Sciatic nerve (tissue), 2 donors: ENCODE measurements around the gene CCDC74A. TPM values are rescaled to one million over a fixed set of nuclear protein-coding genes. Genes with fewer than 3 reads are reported as not detected.
"Not testable (repeated sequence)": the region's sequence is repeated elsewhere in the genome, so short reads cannot be mapped to it uniquely, and the experiment has no call there.

Experiments used
- ATAC-seq: fragments of 200-7000 bp; cut with Tn5 transposase; one replicate; pipeline ENCODE4 v1.9.1; 2020; ENCODE audit warnings: mild to moderate bottlenecking, moderate library complexity
- DNase-seq: peaks from one replicate; pipeline ENCODE4 v3.0.0-alpha.2; 2020; ENCODE audit warnings: low spot score
- intact Hi-C: fragments of 100-400 bp; cut with DNase I; formaldehyde crosslinking; loops from one replicate; pipeline ENCODE4 v1.14.2; 2022
- total RNA-seq: library from RNA; stranded (reverse); fragmentation: NEBNext Ultra II Directional; extraction: Animal tissue kit (Norgen Biotek cat#: 25700); gene quantifications from one replicate; pipeline ENCODE4 v1.2.1, GENCODE V29; 2021
- donor health status: DM: no; HTN: no; CAD: no.
- donor health status: DM: no; HTN: no; CAD: no.

Gene CCDC74A
- total RNA-seq, 1 donor from 2014 or later, result 12.8 TPM

GRCh38 chr2:131519871-131520470 lies 7.7 kb upstream of the CCDC74A start:
- DNase-seq, intact Hi-C loops, ATAC-seq: not testable (repeated sequence)

GRCh38 chr2:131520526-131520925 lies 7.2 kb upstream of the CCDC74A start:
- no peak for ATAC-seq
- DNase-seq, result no peak
- intact Hi-C loops, result no loop called here

DNA sequence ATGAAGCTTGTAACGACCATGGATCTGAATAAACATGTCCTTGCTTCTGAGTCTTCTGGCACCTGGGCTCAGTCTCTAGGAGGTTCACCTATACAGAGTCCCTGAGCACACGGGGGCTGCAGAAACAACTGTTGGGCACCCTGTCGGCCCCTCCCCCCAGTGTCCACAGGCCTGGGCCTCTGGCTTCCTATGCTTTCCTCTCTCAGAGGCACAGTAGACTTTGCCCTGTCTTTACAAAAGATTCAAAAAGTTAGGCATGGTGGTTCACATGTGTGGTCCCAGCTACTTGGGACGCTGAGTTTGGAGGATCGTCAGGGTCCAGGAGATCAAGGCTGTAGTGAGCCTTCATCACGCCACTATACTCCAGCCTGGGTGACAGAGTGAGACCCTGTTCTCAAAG lies 6.2 kb upstream of the CCDC74A start:
- intact Hi-C loops, ATAC-seq, DNase-seq: not testable (repeated sequence)

- intact Hi-C loops, result no loop called here
- ATAC-seq (peak; percentile 26), DNase-seq (no peak)
These were observed 5.5 kb upstream of the CCDC74A start for GRCh38 chr2:131521961-131522781.

GRCh38 chr2:131525256-131525655 lies 2.4 kb upstream of the CCDC74A start:
- ATAC-seq, intact Hi-C loops: not testable (repeated sequence)
- DNase-seq, result peak; percentile 2

- ATAC-seq (peak; percentile 58), DNase-seq (peak; percentile 59)
- intact Hi-C loops, result not testable (repeated sequence)
These were observed 1.5 kb downstream of the CCDC74A start for GRCh38 chr2:131528981-131529863.

GRCh38 chr2:131529864-131530445 lies 2.3 kb downstream of the CCDC74A start:
- DNase-seq, result peak; percentile 39
- intact Hi-C loops, ATAC-seq: not testable (repeated sequence)

- DNase-seq, result peak; percentile 43
- ATAC-seq, intact Hi-C loops: not testable (repeated sequence)
These were observed 3.1 kb downstream of the CCDC74A start for GRCh38 chr2:131530626-131531344.

DNA sequence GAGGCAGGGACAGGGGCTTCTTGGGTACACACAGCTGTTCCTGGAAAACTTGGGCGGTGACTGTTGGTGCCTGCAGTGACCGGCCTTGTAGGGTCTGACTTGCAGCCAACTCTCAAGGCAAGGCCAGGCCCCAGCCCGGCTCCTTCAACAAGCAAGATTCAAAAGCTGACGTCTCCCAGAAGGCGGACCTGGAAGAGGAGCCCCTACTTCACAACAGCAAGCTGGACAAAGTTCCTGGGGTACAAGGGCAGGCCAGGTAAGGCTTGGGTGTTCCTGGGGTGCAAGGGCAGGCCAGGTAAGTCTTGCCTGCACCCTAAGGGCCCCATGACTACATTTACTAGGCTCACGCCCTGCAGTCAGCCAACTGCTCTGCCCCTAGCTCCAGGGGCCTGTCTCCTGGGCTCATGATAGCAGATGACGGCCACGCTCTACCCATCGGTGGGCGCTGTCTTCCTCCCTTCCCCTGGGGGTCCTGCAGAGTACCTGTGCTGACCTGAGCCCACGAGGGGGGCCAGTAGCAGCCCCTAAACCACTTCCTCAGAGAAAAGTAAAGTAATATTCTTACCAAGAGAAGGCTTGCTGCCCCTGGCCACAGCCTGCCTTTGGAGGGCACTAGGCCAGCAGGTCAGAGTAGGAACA lies 4.0 kb downstream of the CCDC74A start:
- intact Hi-C loops, ATAC-seq, DNase-seq: not testable (repeated sequence)

DNA sequence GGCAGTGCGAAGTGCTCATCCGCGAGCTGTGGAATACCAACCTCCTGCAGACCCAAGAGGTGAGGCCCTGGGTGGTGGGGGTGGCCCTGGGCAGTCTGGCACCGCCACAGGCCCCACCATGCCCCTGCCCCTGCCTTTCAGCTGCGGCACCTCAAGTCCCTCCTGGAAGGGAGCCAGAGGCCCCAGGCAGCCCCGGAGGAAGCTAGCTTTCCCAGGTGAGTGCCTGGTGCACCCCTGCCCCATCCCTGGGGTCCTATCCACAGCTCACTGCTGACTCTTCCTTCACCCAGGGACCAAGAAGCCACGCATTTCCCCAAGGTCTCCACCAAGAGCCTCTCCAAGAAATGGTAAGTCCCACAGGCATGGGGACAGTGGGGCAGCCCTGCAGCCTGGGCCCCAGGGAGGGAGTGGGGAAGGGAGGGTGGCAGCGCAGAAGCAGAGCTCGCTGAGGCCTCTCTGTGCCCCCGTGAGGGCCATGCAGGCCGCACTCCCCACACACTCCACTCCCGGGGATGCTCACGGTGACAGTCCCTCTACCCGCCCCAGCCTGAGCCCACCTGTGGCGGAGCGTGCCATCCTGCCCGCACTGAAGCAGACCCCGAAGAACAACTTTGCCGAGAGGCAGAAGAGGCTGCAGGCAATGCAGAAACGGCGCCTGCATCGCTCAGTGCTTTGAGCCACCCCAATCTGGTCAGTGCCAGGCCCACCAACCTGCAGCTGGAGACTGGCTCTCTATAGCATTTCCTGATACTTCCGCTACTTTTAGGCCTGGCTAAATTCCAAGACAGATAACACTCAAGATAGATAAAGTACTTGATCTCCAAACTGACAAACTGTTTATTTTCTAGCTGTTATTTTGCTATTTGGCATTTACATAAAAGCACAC lies 5.3 kb downstream of the CCDC74A start:
- ATAC-seq, DNase-seq, intact Hi-C loops: not testable (repeated sequence)

- intact Hi-C loops, ATAC-seq: not testable (repeated sequence)
- peak; percentile 32 for DNase-seq
These were observed 6.1 kb downstream of the CCDC74A start for GRCh38 chr2:131533609-131534316.

GRCh38 chr2:131534317-131534672 lies 6.6 kb downstream of the CCDC74A start:
- DNase-seq, intact Hi-C loops: not testable (repeated sequence)
- peak; percentile 8 for ATAC-seq

GRCh38 chr2:131534965-131535364 lies 7.3 kb downstream of the CCDC74A start:
- DNase-seq, ATAC-seq, intact Hi-C loops: not testable (repeated sequence)

DNA sequence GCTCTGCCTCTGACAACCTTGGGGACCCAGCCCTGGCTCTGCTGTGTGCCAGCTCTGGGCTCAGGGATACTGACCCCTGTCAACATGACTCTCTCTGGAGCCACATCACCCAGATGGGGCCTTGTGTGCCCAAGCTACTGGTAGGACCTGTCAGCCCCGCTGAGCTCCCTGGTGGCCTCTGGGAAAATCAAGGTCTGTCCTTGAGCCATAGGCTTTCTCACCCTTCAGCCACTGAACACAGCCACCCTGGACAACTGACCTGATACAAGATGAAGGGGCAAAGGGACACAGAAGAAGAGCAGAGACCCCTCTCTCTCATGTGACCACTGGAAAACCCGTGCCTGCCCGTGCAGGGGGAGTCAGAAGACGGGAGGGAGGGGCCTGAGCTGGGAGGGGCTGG lies 7.8 kb downstream of the CCDC74A start:
- DNase-seq (no peak), ATAC-seq (no peak)
- intact Hi-C loops, result no loop called here

DNA sequence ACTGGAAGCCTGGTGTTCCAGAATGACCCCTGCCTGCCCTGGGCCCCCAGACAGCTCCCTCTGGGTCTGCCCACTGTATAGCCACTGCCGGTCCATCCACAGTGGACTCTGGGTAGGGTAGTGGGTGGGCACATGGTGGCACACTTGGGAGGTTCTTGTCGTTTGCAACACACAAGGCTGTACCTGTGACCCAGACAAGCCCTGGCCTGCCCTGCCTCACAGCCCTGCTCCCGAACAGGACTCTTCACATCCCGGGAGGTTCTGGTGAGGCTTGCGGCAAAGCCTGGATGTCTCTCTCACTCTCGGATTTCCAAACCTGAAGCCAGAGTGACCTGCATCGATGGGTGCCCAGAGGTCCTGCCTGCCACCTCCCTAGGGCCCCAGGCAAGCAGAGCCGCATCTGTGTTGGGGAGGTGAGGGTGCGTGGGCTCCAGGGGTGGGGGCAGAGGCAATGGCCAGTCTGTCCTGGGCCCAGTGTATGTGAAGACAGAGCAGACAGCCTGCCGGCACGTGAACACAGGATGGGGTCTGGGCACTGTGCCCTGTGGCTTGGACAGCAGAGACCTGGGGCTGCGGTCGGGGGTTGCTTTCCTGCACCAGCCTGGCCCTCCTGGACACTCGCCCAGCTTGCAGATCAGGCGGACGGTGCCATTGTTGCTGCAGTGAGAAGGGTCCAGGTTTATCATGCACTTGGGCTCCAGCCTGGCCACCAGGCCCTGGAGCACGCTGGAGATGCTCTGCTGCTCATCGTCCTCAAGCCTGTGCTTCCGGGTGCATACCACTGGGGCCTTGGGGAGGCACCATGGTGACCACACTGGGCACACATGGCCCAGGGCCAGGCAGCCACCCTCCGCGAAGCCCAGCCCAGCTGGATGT lies 8.5 kb downstream of the CCDC74A start:
- intact Hi-C loops, DNase-seq: not testable (repeated sequence)
- peak; percentile 19 for ATAC-seq
